ENCODE data around the gene LAMB4.

Gene LAMB4

GRCh38 chr7:107996072-107996882, 133.9 kb downstream of the LAMB4 start:
- Histone ChIP-seq H3K27me3 (ENCODE audit: insufficient read depth, poor library complexity, severe bottlenecking) (peaks cover 24% of the 10 kb centered on the region), H3K4me3 (replicated peaks; ENCODE audit: insufficient read depth, low read length) (no peak overlapping the region), H3K27ac (replicated peaks) (no peak overlapping the region)
- no peak for DNase-seq (ENCODE audit: low read depth in 1 of 2, low spot score in 1 of 2)
- no peak for TF ChIP-seq SPI1 (IDR thresholded peaks at IDR 0.05; ENCODE audit: borderline replicate concordance, low read depth)
- TF ChIP-seq, protein P1, sequence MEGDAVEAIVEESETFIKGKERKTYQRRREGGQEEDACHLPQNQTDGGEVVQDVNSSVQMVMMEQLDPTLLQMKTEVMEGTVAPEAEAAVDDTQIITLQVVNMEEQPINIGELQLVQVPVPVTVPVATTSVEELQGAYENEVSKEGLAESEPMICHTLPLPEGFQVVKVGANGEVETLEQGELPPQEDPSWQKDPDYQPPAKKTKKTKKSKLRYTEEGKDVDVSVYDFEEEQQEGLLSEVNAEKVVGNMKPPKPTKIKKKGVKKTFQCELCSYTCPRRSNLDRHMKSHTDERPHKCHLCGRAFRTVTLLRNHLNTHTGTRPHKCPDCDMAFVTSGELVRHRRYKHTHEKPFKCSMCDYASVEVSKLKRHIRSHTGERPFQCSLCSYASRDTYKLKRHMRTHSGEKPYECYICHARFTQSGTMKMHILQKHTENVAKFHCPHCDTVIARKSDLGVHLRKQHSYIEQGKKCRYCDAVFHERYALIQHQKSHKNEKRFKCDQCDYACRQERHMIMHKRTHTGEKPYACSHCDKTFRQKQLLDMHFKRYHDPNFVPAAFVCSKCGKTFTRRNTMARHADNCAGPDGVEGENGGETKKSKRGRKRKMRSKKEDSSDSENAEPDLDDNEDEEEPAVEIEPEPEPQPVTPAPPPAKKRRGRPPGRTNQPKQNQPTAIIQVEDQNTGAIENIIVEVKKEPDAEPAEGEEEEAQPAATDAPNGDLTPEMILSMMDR (IDR thresholded peaks at IDR 0.05; ENCODE audit: insufficient read depth, low read length), result no peak
- TF ChIP-seq GABPA (IDR thresholded peaks at IDR 0.05; ENCODE audit: low read depth), result no peak
- TF ChIP-seq, protein P2, sequence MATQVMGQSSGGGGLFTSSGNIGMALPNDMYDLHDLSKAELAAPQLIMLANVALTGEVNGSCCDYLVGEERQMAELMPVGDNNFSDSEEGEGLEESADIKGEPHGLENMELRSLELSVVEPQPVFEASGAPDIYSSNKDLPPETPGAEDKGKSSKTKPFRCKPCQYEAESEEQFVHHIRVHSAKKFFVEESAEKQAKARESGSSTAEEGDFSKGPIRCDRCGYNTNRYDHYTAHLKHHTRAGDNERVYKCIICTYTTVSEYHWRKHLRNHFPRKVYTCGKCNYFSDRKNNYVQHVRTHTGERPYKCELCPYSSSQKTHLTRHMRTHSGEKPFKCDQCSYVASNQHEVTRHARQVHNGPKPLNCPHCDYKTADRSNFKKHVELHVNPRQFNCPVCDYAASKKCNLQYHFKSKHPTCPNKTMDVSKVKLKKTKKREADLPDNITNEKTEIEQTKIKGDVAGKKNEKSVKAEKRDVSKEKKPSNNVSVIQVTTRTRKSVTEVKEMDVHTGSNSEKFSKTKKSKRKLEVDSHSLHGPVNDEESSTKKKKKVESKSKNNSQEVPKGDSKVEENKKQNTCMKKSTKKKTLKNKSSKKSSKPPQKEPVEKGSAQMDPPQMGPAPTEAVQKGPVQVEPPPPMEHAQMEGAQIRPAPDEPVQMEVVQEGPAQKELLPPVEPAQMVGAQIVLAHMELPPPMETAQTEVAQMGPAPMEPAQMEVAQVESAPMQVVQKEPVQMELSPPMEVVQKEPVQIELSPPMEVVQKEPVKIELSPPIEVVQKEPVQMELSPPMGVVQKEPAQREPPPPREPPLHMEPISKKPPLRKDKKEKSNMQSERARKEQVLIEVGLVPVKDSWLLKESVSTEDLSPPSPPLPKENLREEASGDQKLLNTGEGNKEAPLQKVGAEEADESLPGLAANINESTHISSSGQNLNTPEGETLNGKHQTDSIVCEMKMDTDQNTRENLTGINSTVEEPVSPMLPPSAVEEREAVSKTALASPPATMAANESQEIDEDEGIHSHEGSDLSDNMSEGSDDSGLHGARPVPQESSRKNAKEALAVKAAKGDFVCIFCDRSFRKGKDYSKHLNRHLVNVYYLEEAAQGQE (IDR thresholded peaks at IDR 0.05; ENCODE audit: insufficient replicate concordance, low read depth), result no peak
- TF ChIP-seq POLR2AphosphoS5 (IDR thresholded peaks at IDR 0.05; ENCODE audit: low read depth), result no peak

GRCh38 chr7:107995184-107996071, 134.7 kb downstream of the LAMB4 start:
- no peak for DNase-seq (ENCODE audit: low read depth in 1 of 2, low spot score in 1 of 2)
- H3K27ac ChIP-seq (replicated peaks), result no peak overlapping the region
- peaks cover 18% of the 10 kb centered on the region for H3K27me3 ChIP-seq (ENCODE audit: insufficient read depth, poor library complexity, severe bottlenecking)
- TF ChIP-seq POLR2AphosphoS5 (IDR thresholded peaks at IDR 0.05; ENCODE audit: low read depth), result no peak
- TF ChIP-seq, protein P2 (IDR thresholded peaks at IDR 0.05; ENCODE audit: insufficient replicate concordance, low read depth), result no peak
- TF ChIP-seq GABPA (IDR thresholded peaks at IDR 0.05; ENCODE audit: low read depth), result no peak
- H3K4me3 ChIP-seq (replicated peaks; ENCODE audit: insufficient read depth, low read length), result no peak overlapping the region

DNA sequence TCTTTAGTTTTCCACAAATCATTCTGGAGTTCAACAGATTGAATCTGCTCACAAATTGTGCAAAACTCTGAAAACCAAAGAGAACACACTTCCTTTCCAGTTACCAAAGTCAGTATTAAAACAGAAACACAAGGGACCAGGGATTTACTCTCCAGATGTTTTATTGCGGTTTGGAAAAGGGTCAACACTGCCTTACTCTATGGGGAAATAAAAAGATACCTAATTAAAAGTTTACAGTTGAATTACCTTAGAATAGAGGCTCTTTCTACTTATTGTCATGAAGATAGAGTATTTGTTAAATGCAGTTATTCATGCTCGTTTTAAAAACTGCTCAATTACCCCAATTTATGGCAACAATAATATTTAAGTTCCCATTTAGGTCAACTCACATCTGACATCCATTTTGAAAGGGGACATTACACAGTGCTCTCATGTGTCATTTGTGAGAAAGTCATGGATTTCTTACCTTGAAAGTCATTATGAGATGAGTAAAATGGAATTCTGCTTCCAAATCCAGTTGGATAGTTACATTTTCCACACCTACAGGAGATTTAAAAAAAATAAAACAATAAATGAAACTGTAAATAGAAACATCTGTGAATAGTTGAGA, 135.6 kb downstream of the LAMB4 start:
- H3K27me3 ChIP-seq (ENCODE audit: insufficient read depth, poor library complexity, severe bottlenecking), result peaks cover 11% of the 10 kb centered on the region
- H3K27ac ChIP-seq (replicated peaks), result no peak overlapping the region
- no peak for DNase-seq (ENCODE audit: low read depth in 1 of 2, low spot score in 1 of 2)
- TF ChIP-seq, protein P2 (IDR thresholded peaks at IDR 0.05; ENCODE audit: insufficient replicate concordance, low read depth), result no peak
- TF ChIP-seq GABPA (IDR thresholded peaks at IDR 0.05; ENCODE audit: low read depth) (no peak), POLR2AphosphoS5 (IDR thresholded peaks at IDR 0.05; ENCODE audit: low read depth) (no peak), SPI1 (IDR thresholded peaks at IDR 0.05; ENCODE audit: borderline replicate concordance, low read depth) (no peak)
- TF ChIP-seq, protein P1 (IDR thresholded peaks at IDR 0.05; ENCODE audit: insufficient read depth, low read length), result no peak
- H3K4me3 ChIP-seq (replicated peaks; ENCODE audit: insufficient read depth, low read length), result no peak overlapping the region
